HG03342 (cell line): Measurements from ENCODE around the gene ARHGAP28.

ENCODE experiments used
- ATAC-seq: cut with Tn5 transposase; IDR thresholded peaks from one replicate; pipeline ENCODE4 v1.9.1; 2021; ENCODE audit warnings: mild to moderate bottlenecking, moderate library complexity; ENCODE audit not compliant: unreplicated experiment

The ARHGAP28 gene

DNA sequence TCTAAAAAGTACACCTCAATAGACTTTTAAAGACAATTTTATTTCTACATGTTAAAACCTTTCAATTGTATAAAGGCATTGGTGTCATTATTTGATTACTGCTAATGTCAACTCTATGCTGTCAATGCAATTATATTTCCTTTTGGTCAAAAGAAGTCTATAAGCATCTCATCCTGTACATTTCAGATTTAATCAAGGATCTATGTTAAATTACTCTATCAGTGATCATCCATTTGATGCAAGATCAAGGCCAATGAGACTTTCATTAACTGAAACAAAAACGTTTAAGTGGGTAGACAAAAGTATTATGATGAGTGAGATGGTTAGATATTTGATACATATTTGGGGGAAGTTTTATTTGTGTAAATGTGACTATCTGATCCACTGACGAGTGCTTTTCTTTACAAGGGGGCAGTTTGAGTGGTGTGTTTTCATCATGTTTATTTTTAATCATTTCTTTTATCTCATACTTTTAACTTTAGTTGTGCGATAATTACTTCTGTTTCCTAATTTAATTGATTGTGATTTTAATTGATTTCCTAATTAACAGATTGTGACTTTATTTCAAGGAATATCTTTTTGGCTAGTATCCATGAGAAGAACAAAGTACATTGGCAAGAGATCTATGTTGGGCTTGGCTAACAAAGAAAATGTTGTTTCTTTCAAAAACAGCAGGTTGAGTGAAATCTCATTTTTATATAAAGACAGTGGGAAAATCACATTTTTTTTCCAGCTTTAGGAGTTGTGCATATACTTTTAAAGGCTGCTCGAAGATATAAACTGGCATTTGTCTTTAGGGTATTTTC, 1.1 kb downstream of the ARHGAP28 start:
- no peak for ATAC-seq

DNA sequence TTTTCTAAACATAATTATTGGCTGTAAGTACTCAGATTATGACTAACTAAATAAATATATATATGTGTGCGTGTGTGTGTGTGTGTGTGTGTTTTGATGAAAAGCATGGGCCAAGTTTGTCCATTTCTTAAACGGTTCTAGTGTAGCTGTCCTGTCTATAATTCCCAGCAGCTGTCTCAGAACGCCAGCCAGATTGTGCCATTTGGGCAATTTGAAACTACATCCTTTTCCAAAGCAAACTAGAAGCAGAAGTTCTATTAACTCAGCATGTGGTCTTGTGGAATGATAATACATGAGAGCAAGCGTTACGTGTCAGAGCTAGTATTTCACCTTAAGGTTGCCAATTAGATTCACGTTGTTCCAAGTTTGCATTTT, 1.7 kb downstream of the ARHGAP28 start:
- ATAC-seq, result no peak

- no peak for ATAC-seq
Measured at GRCh38 chr18:6732952-6733351, 3.4 kb downstream of the ARHGAP28 start.

- ATAC-seq, result no peak
Measured at GRCh38 chr18:6733758-6734157, 4.2 kb downstream of the ARHGAP28 start.

DNA sequence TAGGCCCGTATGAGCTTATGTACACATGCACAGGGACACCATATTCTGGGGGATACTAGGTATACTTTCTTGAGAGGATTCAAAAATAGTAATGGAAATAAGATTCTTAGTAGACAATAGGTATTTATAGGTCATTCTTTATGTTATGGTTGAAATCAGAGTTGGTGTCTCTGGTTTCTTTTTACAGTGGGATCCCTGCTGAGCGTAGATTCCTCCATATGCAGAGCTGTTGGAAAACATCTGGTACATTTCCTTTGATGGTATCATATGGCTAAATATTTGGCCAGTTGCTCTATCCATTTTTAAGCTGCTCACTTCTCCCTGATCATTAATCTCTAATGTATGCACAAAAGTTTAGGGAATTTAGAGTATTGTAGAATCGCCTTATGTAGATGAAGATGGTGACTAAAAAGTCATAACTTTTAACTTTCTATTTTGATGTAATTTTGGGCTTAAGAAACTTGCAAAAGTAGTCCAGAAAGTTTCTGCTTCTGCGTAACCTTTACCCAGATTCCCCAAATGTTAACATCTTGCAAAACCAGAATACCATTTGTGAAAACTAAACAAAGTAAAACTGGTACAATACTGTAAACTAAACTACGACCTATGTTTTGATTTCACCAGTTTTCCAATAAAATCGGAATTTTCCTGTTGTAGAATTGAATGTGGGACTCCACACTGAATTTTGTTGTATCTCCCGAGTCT, 5.4 kb downstream of the ARHGAP28 start:
- no peak for ATAC-seq

DNA sequence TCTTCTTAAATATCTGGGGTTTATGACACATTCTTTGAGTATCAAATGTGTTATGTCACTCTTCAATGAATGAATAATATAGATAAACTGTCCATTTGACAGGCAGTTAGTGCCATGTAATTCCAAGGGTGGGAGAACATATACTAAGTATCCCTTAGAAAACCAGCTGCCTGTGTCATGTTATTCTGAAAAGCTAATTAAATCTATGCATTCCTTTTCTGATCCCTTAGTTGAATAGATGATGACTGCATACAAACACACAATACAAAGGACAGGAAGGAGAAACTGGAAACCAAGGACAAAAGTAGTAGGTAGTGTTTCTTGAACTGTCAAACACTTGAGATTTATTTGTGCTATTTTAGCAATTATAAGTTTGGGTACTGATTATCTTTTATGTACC, 8.3 kb downstream of the ARHGAP28 start:
- ATAC-seq, result no peak

DNA sequence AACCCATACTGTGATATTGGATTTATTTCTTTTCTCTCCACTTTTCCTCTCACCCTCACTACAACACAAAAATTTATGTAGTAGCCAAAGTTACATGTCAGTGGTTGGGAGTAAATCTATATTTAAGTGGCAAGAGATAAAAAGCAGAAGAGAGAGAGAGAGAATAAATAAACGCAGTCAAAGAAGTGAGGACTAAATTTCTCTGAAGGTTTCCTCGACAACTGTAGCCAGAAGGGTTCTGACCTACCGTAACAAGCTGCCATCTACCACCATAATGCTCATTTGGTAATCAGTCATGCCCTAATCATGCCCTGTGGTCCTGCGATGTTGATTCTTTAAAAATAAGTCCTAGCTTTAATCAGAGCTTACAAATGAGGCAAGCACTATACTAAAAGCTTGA, 9.1 kb downstream of the ARHGAP28 start:
- no peak for ATAC-seq

DNA sequence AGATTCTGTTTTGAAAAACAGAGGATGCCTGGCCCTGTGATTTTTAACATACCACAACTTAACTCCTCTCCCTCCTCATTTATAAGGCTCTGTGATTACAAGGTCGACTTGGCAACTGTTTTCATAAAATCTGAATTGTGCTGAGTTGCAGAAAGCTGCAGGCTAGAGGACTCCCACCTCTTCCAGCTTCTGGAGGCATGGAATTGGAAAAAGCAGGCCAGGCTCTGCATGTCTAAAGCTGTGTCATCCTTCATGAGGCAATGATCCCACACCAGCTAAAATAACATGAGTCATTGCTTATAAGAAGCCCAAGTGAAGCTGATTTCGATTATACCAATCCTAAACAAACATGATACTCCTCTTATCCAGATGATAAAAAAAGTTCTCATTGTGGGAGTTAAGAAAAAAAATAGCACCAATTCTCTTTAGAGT, 11.7 kb downstream of the ARHGAP28 start:
- no peak for ATAC-seq

DNA sequence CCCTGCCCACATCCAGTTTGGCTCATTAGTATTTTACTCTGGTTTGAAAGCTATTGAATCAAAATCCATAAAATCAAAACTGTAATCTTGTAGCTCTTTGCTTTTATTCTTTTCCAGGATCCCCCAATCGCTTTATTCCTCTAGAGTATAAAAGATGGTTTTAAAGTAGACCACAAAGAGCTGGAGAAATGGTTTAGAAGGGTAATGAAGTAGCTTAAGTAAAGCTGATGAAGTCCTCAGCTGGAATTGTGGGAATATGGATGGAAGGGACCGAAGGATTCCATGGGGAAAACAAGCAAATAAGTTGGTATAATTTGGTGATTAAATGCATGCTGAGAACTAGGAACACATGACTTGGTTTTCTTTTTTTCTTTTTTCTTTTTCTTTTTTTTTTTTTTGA, 12.3 kb downstream of the ARHGAP28 start:
- ATAC-seq, result no peak

- ATAC-seq, result no peak
Measured at GRCh38 chr18:6743999-6744398, 14.5 kb downstream of the ARHGAP28 start.

DNA sequence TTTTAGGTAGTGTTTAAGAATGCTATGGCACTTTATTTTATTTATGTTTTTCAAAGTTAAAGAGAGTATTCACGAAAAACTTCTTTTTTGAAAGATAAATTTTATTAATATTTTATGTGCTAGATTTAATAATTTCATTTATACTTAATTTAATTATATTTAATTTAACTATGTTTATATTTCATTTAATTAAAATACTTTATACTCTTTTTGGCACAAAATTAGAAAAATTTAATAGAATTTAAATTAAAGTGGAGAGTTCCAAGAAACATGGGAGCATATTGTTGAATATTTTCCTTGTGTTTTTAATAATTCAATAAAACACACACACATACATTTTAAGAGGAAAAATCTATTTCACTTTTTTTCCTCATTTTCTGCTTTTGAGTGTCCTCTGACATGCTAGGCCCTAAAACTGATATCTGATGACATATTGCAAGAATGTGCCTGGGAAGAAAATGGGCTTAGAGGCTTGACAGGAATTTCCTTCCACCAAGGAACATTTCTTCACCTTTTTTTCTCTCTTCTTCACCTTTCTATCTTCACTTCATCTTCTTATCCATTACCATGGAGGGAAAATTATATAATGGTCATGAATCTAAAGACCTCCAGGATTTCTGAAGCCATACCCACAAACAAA, 15.4 kb downstream of the ARHGAP28 start:
- ATAC-seq, result no peak

DNA sequence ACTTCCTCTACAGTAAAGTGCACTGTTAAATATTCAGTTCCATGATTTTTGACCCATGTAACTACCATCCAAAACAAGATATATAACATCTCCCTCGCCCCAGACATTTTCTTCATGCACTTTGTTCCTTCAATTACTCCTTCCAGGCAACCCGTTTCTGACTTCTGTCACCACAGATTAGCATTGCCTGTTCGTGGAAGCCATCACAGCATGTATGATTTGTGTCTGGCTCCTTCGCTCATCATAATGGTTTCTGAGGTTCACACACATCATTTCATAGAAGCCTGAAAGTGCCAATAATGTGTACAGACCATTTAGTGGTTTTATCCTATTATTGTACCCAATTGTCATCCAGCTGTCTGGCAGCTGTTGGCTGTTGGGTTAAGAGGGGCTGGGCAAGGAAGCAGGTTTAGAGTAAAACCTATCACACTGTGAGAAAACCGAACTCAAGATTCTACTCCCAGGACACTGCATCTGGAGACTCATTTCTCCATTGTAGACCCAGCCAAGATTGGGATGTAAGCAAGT, 16.1 kb downstream of the ARHGAP28 start:
- ATAC-seq, result no peak

DNA sequence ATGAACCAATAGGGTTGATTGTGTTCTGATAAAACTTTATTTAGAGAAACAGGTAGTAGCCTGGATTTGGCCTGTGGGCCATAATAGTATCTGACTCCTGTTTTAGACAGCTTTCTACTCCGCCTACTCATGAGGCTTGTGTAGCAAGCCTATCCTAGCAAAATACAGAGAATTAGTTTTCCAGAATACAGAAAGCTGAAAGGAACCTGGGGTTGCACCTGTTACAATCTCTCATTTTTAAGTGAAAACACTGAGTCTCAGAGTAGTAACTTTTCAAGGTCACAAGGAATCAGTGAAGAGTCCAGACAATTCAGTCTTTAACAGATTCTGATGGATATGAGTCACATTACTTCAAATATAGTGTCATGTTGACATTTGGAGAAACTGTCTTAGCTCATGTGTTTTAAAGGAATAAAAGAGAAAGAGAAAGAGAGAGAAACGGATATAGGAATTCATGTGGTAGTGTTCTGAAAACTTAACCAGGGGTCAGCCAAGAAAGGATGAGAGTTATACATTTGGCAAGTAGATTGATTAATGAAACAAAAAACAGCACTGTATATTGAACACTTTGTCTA, 17.0 kb downstream of the ARHGAP28 start:
- ATAC-seq, result no peak

DNA sequence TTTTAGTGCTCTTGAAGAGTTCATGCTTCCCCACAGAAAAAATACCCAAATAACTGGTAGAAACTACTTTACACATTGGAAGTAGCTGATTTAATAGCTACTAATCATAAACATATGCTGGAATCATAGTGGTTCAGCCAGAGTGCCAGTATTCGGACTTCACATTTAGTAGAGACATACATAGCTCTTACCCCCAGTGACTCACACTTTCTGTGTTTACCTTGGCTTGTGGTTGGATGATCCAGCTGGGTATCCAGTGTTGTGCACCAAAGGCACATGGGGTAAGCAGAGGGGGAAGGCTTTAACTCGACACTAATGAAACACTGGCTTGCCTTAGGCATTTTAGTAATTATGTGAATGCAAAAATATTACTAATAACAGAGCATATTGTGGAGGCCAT, 18.1 kb downstream of the ARHGAP28 start:
- no peak for ATAC-seq

DNA sequence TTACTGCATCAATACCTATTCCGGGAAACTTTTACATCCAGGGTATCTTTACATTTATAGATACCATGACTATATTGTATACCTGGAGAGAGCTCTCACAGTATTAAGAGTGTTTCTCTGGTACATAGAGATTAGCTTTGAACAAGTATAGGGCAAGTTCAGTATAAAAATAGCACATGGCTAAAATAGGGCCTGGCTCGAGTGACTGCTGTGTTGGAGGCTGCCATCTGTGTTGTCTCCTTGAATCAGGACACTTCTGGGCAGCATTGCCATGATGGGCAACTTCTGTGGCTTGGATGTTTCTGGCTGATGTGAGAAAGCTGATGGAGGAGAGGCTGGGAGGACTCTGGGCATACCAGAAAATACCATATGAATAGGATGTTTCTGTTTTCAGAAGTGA, 18.7 kb downstream of the ARHGAP28 start:
- ATAC-seq, result no peak

GRCh38 chr18:6750411-6750810, 20.9 kb downstream of the ARHGAP28 start:
- no peak for ATAC-seq

DNA sequence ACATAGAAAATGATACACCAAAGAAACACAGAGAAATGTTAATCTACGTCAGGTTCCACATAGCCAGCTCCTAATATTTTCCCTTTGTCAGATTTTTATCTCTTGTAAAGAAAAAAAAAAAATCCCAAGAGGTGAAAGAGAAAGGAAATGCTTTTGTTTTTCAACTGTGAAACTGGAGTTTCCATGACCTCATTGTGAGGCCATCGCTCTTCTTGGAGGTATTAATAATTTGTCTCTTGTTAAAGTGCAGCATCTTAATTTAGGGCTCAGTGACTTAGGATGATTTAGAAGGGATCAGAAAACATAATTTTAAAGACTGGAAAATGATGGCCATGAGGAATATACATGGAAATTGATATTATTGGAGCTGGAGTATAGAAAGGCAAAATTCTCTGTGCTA, 21.7 kb downstream of the ARHGAP28 start:
- ATAC-seq, result no peak

GRCh38 chr18:6752202-6752860, 22.8 kb downstream of the ARHGAP28 start:
- ATAC-seq, result no peak

DNA sequence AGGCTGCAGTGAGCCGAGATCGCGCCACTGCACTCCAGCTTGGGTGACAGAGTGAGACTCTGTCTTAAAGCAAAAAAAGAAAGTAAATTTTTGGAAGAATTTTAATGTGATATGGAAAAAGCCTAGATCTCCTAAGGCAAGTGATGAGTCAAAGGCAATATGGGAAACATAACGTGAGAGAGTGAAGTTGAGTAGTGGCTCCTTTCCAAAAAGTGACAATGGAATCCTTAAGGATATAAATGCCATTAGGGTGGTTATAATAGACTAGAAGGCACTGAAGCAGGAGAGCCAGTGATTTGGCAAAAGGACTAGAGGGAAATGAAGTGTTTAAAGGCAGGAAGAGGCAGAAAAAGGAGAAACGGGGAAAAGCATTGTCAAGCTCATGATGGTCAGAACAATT, 25.6 kb downstream of the ARHGAP28 start:
- no peak for ATAC-seq

DNA sequence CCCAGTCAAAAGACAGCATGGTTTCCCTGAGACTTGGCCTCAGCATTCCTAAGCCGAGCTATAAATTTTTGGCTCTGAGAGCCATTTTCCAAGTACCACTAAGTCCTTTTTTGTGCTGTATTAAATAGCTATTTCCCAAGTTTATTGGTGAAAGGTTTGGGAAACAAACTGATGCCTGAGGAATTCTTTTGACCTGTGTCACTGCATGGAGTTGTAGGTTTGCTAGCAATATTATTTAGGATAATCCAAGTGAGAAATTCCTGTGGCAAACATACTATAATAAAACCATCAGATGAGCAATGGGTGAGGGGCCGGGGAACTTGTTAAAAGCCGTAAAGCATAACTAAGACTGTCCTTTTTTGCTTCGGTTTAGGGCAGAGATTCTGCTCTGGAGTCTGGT, 28.4 kb downstream of the ARHGAP28 start:
- ATAC-seq, result no peak

DNA sequence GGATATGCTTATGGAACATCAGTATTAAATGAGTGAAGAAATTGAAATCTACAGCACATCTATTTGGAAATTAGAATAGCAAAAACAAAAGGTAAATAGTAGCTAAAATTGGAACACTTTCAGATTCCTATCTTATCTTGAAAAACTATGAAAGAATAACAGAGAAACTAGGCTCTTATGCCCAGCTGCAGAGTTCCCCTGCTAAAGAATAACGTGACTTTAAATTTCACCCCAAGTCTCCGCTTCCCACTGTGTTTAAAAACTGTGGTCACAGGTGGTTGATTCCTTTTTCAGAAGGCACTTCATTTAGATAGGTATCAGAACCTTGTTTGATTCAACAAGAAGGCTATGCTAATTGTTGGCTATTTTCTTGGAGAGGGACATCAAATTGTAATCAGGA, 30.1 kb downstream of the ARHGAP28 start:
- ATAC-seq, result no peak
